T47D (cell line): ENCODE data around the gene DMAC2.
"Not testable (repeated sequence)": the region's sequence is repeated elsewhere in the genome, so short reads cannot be mapped to it uniquely, and the experiment has no call there.

Experiments used
- DNase-seq, 2 experiments: peaks; one replicate each; pipeline versions ENCODE4 v3.0.0 to v3.0.0-alpha.2; 2011 to 2012; ENCODE audit warnings: low read depth in 1 of 2, low spot score in 1 of 2
- JUND ChIP-seq: IDR thresholded peaks from 2 replicates; pipeline ENCODE4 v1.6.1; 2012; ENCODE audit warnings: low read depth
- in situ Hi-C: cut with HindIII; loops from 2 replicates; pipeline ENCODE4 v1.10.0; 2016; ENCODE audit warnings: low sequenced_read_pairs, low pct_unique_long_range_greater_than_20kb

The DMAC2 gene

GRCh38 chr19:41411100-41411967 lies 28.4 kb downstream of the DMAC2 start:
- no peak for DNase-seq
- in situ Hi-C loops: no loop called here
- TF ChIP-seq JUND: no peak

- no peak for TF ChIP-seq JUND
- in situ Hi-C loops: no loop called here
These were observed 29.2 kb downstream of the DMAC2 start for GRCh38 chr19:41410336-41411054.

GRCh38 chr19:41409288-41409687 lies 30.4 kb downstream of the DMAC2 start:
- DNase-seq: peak; percentile 66 to 75
- peak; percentile 61; the same call in 1 of the 2 replicates for TF ChIP-seq JUND
- in situ Hi-C loops: no loop called here

More at GRCh38 chr19:41410336-41411054, 29.2 kb downstream of the DMAC2 start:
- DNase-seq: no peak

GRCh38 chr19:41408846-41409245 lies 30.9 kb downstream of the DMAC2 start:
- in situ Hi-C loops, DNase-seq: not testable (repeated sequence)

DNA sequence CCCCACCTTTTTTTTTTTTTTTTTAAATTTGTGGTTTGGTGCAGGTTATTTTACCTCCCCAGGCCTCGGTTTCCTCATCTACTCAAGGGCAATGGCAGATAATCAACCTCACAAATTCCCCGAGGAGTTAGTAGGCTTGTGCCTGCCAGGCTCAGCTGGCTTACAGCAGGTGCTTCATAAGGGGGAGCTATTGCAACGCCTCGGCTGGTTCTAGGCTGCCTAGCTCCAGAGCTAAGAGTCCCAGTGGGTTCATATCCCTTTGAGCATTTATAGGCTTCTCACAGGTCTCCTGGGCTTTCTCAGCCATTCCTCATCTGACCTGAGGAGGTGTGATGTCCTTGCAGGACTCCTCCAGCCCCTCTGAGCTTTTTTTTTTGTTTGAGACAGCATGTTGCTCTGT lies 31.5 kb downstream of the DMAC2 start:
- no peak for DNase-seq
- in situ Hi-C loops: no loop called here
- TF ChIP-seq JUND: no peak

DNA sequence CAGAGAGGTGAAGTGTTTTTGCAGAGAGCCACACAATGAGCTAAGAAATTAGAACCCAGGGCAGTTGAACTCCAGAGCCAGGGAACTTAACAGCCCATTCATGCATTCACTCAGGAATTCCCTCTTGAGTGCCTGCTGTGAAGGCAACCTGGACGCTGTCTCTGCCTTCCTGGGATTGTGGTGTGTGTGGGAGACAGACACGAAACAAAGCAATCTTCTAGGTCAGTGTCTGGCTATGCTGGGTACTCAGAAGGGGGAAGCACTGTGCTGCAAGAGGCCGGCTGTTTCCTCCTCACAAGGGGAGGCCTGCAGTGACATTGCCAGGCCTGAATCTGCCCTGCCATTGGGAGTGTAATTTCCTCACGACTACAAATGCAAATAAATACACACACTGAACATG lies 32.4 kb downstream of the DMAC2 start:
- no peak for TF ChIP-seq JUND
- DNase-seq: no peak
- in situ Hi-C loops: no loop called here

GRCh38 chr19:41405776-41406175 lies 33.9 kb downstream of the DMAC2 start:
- DNase-seq: no peak
- TF ChIP-seq JUND: no peak
- in situ Hi-C loops: no loop called here

GRCh38 chr19:41403181-41403970 lies 36.3 kb downstream of the DMAC2 start:
- in situ Hi-C loops: no loop called here
- no peak for TF ChIP-seq JUND
- DNase-seq: peak in 1 of 2 experiments; percentile 51

GRCh38 chr19:41402010-41402409 lies 37.7 kb downstream of the DMAC2 start:
- DNase-seq: no peak
- no peak for TF ChIP-seq JUND
- in situ Hi-C loops: no loop called here

DNA sequence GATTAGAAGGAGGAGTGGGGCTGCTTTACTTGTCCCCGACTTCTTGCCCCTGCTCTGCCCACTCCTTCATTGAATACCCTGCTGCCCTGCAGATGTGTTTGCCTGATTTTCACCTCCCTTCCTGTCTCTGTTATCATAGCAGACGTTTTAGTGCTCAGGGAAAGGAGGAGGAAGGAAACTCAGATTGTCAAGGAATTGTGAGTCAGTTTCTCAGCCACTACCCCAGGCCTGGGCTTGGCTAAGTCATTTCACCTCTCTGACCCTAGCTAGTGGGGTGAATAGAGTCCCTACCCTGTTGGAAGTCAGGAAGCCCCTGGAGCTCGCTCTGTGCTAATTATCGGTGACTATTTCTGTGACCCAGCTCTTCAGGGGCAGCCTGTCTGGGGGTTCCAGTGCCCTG lies 38.2 kb downstream of the DMAC2 start:
- no peak for DNase-seq
- no peak for TF ChIP-seq JUND
- in situ Hi-C loops: no loop called here

DNA sequence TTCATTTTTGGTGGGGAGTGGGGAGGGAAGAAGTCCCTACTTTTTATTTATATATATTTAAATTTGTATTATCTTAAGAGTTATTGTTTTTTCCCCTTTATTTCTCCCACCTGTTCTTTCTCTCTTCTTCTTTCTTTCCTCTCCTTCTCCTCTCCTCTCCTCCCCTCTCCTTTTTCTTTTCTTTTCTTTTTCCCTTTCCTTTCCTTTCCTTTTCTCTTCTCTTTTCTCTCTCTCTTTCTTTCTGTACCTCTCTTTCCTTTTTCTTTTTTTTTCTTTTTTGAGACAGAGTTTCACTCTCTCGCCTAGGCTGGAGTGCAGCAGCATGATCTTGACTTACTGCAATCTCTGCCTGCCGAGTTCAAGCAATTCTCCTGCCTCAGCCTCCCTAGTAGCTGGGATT lies 40.2 kb downstream of the DMAC2 start:
- in situ Hi-C loops: no loop called here
- no peak for TF ChIP-seq JUND

DNA sequence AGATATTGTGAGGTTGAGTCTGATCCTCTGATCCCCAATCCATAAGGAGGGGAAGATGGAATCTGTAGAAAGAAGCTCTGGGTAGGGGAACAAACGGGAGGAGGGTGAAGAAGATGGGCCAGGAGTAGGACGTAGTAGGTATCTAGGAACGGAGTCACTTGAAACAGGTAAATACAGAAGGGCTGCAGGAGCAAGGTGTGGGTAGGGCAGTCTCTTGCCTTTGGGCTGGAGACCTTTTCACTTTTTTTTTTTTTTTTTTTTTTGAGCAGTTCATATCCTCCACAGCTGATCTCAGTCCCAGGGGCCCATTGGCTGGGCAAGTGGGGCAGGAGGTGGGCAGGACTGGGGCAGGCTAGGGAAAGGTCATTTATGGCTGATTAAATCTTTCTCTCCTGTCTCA lies 40.6 kb downstream of the DMAC2 start:
- in situ Hi-C loops: no loop called here
- no peak for TF ChIP-seq JUND
- DNase-seq: no peak

More for the DNA sequence above, 40.2 kb downstream of the DMAC2 start:
- DNase-seq: no peak
